HG02763 (cell line): ENCODE results near the gene OPN4.

Source experiments
- ATAC-seq: cut with Tn5 transposase; IDR thresholded peaks from one replicate; pipeline ENCODE4 v1.9.1; 2021; ENCODE audit warnings: mild to moderate bottlenecking, moderate library complexity; ENCODE audit not compliant: unreplicated experiment

Gene OPN4

DNA sequence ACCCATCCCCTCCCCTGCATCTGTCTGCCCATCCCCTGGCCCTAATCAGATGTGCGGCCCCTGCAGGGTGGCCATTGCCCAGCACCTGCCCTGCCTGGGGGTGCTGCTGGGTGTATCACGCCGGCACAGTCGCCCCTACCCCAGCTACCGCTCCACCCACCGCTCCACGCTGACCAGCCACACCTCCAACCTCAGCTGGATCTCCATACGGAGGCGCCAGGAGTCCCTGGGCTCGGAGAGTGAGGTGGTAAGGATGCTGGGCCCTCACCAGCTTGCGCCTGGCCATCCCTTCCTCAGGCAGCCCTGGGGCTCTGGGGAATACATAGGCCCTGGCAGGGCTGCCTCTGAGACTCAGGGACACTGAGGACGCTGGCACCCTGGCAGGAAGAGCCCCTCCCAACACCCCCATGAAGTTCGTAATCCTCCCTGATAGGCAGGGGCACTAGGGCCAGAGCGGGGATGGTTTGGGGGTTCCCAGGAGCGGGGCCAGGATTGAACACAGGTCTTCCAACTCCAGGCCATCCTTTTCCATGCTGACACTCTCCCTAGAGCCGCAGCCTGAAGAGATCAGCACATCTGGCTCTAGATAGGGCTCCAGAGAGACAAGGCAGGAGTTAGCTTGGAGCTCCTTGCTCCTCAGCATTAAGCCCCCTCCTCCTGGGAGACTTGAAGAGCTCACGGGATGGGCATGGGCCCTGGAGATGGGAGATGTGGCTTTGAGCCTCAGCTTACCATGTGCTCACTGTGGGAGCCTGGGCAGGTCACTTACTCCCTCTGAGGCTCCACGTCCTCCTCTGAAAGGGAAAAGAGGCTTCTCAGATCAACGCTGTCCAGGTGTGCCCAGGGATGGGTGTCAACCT is 8.1 kb downstream of the OPN4 start:
- no peak for ATAC-seq

DNA sequence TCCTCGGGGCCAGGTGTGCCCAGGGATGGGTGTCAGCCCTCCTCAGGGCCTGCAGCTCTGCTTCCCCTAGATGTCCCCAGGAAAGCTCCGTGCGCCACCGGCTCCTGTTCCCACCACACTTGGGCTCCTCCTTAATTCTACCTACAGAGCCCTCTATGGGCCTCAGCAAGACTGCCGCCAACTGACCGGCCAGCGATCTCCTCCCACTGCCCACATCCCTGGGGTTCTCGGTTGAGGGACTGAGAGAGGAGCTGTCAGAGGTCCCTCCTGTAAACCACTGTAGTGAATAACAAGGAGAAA is 8.6 kb downstream of the OPN4 start:
- ATAC-seq, result no peak

DNA sequence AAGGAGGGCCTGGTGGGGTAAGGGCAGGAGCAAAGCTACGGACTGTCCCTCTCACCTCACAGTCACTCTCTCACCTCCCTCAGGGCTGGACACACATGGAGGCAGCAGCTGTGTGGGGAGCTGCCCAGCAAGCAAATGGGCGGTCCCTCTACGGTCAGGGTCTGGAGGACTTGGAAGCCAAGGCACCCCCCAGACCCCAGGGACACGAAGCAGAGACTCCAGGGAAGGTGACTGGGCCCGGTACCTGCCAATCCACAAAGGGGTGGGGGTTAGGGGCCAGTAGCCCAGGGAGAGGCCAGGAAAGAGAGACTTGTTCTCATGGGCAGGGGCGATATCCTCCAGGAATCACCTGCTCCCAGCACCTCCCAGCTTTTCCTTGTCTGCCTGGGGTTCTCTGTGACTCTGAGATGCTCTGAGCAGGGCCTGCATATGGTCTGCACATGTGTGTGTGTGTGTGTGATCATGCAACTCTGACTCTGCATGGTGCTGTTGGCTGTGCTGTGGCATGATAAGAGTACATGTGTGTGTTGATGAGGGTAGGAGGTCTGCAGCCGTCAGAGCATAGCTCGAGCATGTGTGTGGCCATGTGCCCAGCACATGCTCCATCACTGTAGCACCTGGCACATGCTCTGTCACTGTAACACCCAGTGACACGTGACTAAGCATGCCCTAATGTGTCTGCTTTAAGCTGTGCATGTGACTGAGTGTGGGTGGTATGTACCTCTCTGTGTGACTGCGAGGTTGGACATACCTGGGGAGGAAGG is 9.4 kb downstream of the OPN4 start:
- ATAC-seq, result no peak

DNA sequence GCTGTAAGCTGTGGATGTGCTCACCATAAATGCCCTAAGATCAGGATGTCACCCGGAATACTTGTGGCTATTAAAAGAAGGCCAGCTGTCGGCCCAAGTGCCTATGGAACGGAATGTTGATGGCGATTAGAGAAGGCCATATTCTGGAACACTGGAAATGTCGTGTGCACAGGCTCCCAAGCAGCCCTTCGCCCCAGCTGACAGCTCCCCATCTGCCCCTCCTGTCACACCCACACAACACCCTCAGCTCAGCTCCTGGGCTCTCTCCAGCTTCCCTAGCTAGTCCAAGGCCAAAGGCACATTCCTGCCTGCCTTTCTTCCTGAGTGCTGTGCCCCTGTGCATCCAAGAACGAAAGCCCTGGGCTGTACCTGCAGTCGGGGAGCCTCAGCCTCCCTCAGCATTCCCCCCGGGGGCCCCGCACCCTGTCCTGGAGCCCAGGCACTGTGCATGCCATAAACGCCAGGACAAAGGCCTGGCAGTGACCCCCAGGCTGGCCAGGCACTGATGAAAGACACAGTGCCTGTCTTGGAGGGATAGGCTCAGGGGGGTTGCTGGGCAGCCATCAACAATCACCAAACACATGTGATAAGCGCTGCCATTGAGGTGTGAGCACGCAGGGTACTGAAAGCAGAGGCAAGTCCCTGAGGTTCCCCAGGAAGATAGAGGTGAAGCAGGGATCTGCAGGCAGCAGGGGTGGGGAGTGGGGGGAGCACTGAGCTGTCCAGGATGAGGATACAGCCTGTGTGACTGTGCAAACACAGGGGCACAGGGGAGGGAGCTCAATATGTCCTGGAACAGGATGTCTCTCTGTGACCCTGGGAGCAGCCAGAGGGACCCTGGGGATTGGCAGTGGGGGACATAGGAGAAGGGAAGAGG is 10.2 kb downstream of the OPN4 start:
- no peak for ATAC-seq

GRCh38 chr10:86665218-86665607 is 10.9 kb downstream of the OPN4 start:
- no peak for ATAC-seq

GRCh38 chr10:86665868-86666267 is 11.5 kb downstream of the OPN4 start:
- ATAC-seq, result no peak

DNA sequence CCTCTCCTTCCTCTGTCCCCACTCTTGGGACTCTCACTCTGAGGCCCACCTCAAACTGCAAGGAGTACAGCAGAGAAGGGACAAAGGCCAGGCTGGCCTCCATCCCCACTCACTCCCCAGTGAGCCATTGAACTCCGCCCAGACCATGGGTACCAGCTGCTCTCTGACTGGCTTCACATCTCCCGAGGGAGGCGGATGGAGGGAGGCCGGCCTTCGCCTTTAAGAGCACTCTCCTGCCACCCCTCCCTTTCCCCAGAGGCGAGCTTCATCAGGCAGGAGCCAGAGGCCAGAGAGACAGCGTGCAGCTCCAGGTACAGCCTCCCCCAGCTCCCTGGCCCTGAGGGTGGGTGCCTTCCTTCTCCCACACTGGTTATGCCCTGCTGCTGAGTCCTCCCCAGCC is 12.2 kb downstream of the OPN4 start:
- ATAC-seq, result no peak

DNA sequence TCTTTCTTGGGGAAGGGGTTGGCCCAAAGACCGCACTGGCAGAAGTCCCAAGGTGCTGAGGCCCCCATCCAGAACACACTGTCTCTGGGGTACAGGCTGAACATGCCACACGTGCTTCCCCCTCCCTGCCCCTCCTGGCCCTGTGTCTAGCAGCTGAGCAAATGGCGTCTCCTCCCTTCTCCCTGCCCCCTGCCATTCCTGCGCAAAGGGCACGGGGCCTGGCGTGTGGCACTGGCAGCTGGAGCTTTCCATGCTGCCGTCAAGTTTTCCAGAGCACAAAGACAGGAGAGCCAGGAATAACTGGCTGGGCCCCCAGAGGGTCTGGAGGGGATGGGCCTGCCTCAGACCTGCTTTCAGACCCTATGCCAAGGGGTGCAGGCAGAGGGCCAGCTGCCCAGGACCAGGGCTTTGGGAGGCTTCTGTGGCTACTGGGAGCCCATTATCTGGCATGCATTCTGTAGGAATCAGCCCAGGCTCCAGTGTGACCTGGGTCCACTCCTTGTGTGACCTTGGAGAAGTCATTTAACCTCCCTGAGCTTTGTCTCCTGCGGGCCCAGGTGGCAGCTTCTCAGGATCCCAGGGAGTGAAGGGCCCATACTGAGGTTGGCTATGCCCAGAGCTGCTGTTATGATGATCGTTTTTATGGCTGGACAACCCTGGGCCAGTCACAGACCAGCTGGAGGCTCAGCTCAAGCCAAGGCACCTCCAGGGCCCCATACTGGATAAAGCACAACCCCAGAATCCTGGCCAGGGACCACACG is 13.3 kb downstream of the OPN4 start:
- no peak for ATAC-seq

DNA sequence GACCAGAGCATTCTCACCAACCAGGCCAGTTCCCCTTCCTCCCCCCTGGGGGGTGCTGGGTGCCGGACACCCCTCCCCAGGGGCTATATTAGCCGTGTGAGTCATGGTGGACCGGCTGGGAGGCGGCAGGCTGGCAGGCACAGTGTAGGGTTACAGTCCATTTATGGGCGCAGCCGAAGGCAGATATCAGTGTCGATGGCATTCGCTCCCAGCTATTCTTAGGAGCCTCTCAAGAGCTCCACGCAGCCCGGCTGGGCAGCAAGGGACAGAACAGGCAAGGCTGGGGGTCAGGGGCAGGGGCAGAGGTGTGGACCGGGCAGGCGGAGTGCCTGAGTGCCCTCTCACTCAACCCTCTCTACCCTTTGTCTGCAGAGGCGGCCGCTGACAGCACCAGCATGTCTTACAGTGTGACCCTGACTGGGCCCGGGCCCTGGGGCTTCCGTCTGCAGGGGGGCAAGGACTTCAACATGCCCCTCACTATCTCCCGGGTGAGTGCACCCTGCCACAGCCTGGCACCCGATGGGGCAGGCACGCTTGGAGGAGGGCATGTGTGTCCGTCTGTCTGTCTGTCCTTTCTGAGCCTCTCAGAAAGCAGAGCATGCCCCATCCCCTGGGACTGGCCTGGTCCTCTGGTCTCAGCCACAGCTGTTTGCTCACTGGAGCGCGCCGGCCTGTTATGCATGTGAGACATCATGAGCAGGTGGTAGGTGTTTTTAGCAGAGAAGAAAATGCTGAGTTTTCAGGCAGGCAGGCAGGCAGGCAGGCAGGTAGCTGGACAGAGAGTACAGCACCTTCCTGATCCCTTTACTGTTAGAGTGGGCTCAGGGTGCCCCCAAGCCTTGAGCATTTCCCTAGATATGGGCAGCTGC is 14.2 kb downstream of the OPN4 start, which contains the start of gene LDB3:
TSS of gene LDB3 (plus strand) at position 215 of the 869 bp plus-strand sequence. CDS start at position 396, 181 bp downstream.
- ATAC-seq, result peak; percentile 75

DNA sequence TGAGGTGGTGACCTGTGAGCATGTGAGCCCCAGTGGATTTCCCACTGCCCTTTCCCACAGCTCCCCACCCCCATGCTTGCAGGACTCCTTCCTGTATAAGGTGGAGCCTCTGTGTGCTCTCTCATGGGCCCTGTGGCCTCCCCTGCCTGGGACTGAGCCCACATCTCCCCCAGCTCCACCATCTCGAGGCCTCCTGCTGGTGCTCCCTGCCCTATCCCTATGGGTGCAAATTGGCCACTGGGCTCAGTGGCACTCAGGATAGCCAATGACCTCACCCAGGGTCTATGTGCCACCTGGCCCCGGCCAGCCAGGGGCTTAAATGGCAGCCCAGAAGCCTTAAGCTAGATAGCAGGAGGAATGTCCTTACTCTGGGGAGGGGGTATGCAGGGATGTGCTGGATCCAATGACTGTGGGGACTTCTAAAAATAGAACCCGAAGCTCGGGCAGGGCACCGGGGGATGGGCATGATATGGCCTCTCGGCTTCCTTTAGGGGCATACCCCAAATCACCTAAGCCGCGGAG is 16.0 kb downstream of the OPN4 start:
- ATAC-seq, result no peak

GRCh38 chr10:86670876-86671275 is 16.5 kb downstream of the OPN4 start:
- no peak for ATAC-seq

DNA sequence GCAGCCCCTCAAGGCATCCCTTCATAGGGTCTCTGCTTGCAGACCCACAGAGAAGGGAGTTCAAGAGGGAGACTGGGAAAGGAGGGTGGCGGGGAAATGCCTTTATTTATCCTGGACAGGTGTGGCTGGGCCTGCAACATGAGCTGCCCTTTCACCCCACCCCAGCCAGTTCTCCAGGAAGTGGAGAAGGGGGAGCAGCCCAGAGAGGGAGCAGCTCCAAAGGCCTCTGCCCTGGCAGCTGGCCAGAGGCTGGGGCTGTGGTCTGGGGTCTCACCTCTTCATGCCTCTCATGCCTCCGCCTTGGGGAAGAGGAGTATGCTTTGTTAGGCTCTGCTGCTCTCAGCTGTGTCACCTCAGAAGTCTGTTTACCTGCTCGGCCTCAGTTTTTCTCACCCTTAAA is 17.1 kb downstream of the OPN4 start:
- no peak for ATAC-seq

- no peak for ATAC-seq
Observed at GRCh38 chr10:86671985-86672710, 17.8 kb downstream of the OPN4 start.

DNA sequence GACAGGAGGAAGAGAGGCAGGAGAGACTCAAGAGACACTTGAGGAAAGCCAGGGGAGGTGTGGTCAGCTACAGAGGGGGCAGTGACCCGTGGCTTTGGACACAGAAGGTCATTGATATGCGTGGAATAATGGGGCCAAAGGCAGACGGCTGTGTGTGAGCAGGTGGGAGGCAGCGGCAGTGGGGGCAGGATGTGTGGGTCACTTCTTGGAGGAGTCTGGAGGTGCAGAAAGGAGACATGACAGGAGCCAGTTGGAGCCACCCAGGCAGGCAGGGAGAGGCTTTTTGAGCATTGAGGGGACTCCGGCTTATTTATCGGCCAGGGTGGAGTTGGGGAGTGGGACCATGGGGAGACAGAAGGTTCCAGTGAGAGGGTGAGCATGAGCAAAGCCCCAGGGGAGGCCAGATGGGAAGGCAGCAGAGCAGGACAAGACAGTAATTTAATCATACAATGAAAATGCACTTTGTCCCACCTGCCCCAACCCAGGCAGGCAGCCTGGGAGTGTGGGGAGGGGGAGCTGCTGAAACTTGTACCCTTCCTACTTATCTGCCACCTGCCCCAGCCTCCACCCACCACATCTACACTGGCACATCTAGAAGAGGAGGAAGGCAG is 19.0 kb downstream of the OPN4 start:
- no peak for ATAC-seq

GRCh38 chr10:86673827-86674581 is 19.7 kb downstream of the OPN4 start:
- no peak for ATAC-seq

- ATAC-seq, result no peak
Observed at GRCh38 chr10:86674912-86675311, 20.6 kb downstream of the OPN4 start.

DNA sequence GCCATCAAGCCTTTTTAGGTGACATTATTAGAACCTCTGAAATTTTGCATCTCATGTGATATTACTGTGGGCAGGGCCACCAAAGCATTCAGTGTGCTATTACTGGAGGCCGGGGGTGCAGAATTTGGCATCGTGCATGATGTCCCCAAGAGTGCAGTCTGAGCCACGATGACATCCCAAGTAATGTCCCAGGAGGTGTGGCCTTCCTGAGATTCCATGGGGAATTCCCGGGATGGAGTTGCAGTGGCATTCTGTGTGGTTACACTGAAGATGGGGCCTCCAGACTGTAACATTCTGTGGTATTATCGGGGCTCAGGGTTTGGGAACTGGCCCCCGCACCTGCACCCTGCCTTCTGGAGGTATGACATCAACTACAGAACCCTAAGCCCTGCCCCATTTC is 23.0 kb downstream of the OPN4 start:
- no peak for ATAC-seq
